ENCODE measurements around the gene FZD7.

Gene FZD7

GRCh38 chr2:202033317-202034248, at the start of gene FZD7:
TSS of gene FZD7 (plus strand) at chr2:202033855. CDS start at chr2:202034648, 793 bp downstream.
- DNase-seq: no peak

GRCh38 chr2:201984333-201984732, 49.3 kb upstream of the FZD7 start:
- DNase-seq: no peak

GRCh38 chr2:201984800-201985525, 48.7 kb upstream of the FZD7 start:
- no peak for DNase-seq

GRCh38 chr2:201985728-201986462, 47.8 kb upstream of the FZD7 start:
- no peak for DNase-seq

GRCh38 chr2:201986463-201986735, 47.3 kb upstream of the FZD7 start:
- DNase-seq: no peak

GRCh38 chr2:201987426-201987825, 46.2 kb upstream of the FZD7 start:
- DNase-seq: no peak

GRCh38 chr2:201990069-201990468, 43.6 kb upstream of the FZD7 start:
- DNase-seq: no peak

GRCh38 chr2:201992960-201993359, 40.7 kb upstream of the FZD7 start:
- no peak for DNase-seq

GRCh38 chr2:201994973-201995638, 38.5 kb upstream of the FZD7 start:
- DNase-seq: no peak

- DNase-seq: no peak
Observed at GRCh38 chr2:201996006-201996405, 37.6 kb upstream of the FZD7 start.

- DNase-seq: no peak
Observed at GRCh38 chr2:201996679-201997314, 36.9 kb upstream of the FZD7 start.

GRCh38 chr2:201999279-201999678, 34.4 kb upstream of the FZD7 start:
- DNase-seq: no peak

- DNase-seq: no peak
Observed at GRCh38 chr2:202001826-202002225, 31.8 kb upstream of the FZD7 start.

- no peak for DNase-seq
Observed at GRCh38 chr2:202002381-202002780, 31.3 kb upstream of the FZD7 start.

- DNase-seq: no peak
Observed at GRCh38 chr2:202005272-202005887, 28.3 kb upstream of the FZD7 start.

- DNase-seq: no peak
Observed at GRCh38 chr2:202006301-202006700, 27.4 kb upstream of the FZD7 start.

GRCh38 chr2:202007015-202007982, 26.4 kb upstream of the FZD7 start:
- DNase-seq: no peak

GRCh38 chr2:202007983-202008354, 25.7 kb upstream of the FZD7 start:
- DNase-seq: no peak

GRCh38 chr2:202009019-202009481, 24.6 kb upstream of the FZD7 start:
- no peak for DNase-seq

- DNase-seq: no peak
Observed at GRCh38 chr2:202009581-202009980, 24.1 kb upstream of the FZD7 start.

GRCh38 chr2:202014318-202014717, 19.3 kb upstream of the FZD7 start:
- DNase-seq: no peak

All from SHP77 (cell line).